ENCODE results near the gene DNAJC1. TPM values are rescaled to one million over a fixed set of nuclear protein-coding genes. Genes with fewer than 3 reads are reported as not detected.
A peak's percentile ranks its signal among the peaks of the same experiment; 100 is the strongest.

The DNAJC1 gene
- total and polyA plus RNA-seq, 10 of the 15 experiments (the other 5 are each of a cell fraction or from before 2014, with no cell fraction given) = 2.5 to 39.3 (median 20.4) TPM

- Histone ChIP-seq H3K27me3 (replicated peaks in 1 of 2; ENCODE audit: control insufficient read depth in 2 of 2, insufficient read depth in 2 of 2, low read length in 1 of 2) (no peaks in the 10 kb centered on the region), H4K20me1 (ENCODE audit: control insufficient read depth, insufficient read depth) (no peaks in the 10 kb centered on the region), H3K9ac (ENCODE audit: control insufficient read depth, insufficient read depth, low read length) (no peak overlapping the region), H3K36me3 (ENCODE audit: control insufficient read depth in 2 of 2, insufficient read depth in 2 of 2, low read length in 1 of 2) (no peaks in the 10 kb centered on the region), H3K9me3 (replicated peaks; ENCODE audit: control insufficient read depth, insufficient read depth, low read length) (no peaks in the 10 kb centered on the region; the same call in 2 of the 3 replicates), H3K79me2 (ENCODE audit: control insufficient read depth, insufficient read depth, low read length) (no peaks in the 10 kb centered on the region), H3K4me1 (ENCODE audit: control insufficient read depth, insufficient read depth, low read length) (no peaks in the 10 kb centered on the region), H3K4me3 (no peak overlapping the region), H3K4me2 (ENCODE audit: control insufficient read depth, insufficient read depth) (no peak overlapping the region), H3K27ac (ENCODE audit: control insufficient read depth, insufficient read depth) (no peak overlapping the region), H2AFZ (ENCODE audit: control insufficient read depth, low read depth, low read length) (no peak overlapping the region)
- SMC1A ChIA-PET (ENCODE audit: uncharacterized antibody, unreplicated experiment) = interaction anchor here (1.0 to 1.3 kb wide), 2 partner anchors 9 to 569 kb away, joined by 3 read pairs; no protein-coding TSS in a partner anchor
- WGBS (ENCODE audit: insufficient coverage, insufficient replicate concordance, low lambda C conversion rate, missing lambda C conversion rate) = 84% methylated on average over 5 of the region's 5 CpGs
- no peak for DNase-seq (ENCODE audit: low read depth, low spot score)
- TF ChIP-seq EZH2 (IDR thresholded peaks at IDR 0.05; ENCODE audit: borderline replicate concordance, control insufficient read depth, low read depth, low read length) = no peak
- TF ChIP-seq ZNF217 (IDR thresholded peaks at IDR 0.05) = no peak
- TF ChIP-seq SREBF2 (IDR thresholded peaks at IDR 0.05; ENCODE audit: low read length) = no peak
- TF ChIP-seq EP300 (IDR thresholded peaks at IDR 0.05; ENCODE audit: borderline replicate concordance in 1 of 2, control insufficient read depth in 1 of 2, low read depth in 2 of 2, low read length in 2 of 2) = no peak
- no peak for TF ChIP-seq ZNF24 (IDR thresholded peaks at IDR 0.05)
- no peak for TF ChIP-seq KLF5 (IDR thresholded peaks at IDR 0.05; ENCODE audit: partially characterized antibody)
- TF ChIP-seq CBX5 (IDR thresholded peaks at IDR 0.05; ENCODE audit: low read depth) = no peak
- no peak for TF ChIP-seq GATAD2B (conservative IDR thresholded peaks at IDR 0.05; ENCODE audit: low read depth)
- no peak for TF ChIP-seq ZBTB40 (IDR thresholded peaks at IDR 0.05; ENCODE audit: borderline replicate concordance)
- in situ Hi-C loops (cut with MboI) (no loop called here), intact Hi-C loops (cut with micrococcal nuclease; ENCODE audit: unreplicated experiment) (no loop called here)
- FAIRE-seq = peak; percentile 68
- no TSS peak for BruUV-seq (replicated peaks)
- RAD21 ChIA-PET (ENCODE audit: unreplicated experiment) = interaction anchor here (1.2 kb wide), 1 partner anchor 152 kb away, joined by 3 read pairs; no protein-coding TSS in a partner anchor
- CTCF ChIA-PET = no interaction called here
- ATAC-seq = no peak
- POLR2A ChIA-PET = no interaction called here
Measured at GRCh38 chr10:21801609-21802008, 201.9 kb downstream of the DNAJC1 start.

Measured in GM12878 (cell line).